Activated T-cell treated with anti-CD3 and anti-CD28 coated beads, Interleukin-2, amount 50 U/mL, for 72 hours (primary cell): Measurements from ENCODE around the gene TMCC2. TPM values are rescaled to one million over a fixed set of nuclear protein-coding genes. Genes with fewer than 3 reads are reported as not detected.
"Not testable (repeated sequence)": the region's sequence is repeated elsewhere in the genome, so short reads cannot be mapped to it uniquely, and the experiment has no call there.

Experiments
- ATAC-seq, 2 donors: fragments of 150-1000 bp; cut with Tn5 transposase; replicated peaks in 1 of 2; 2 replicates each; pipeline ENCODE4 v1.10.0; 2021; ENCODE audit warnings: moderate library complexity in 2 of 2, mild to moderate bottlenecking in 1 of 2
- DNase-seq, 2 donors: peaks; one replicate each; pipeline ENCODE4 v3.0.0; 2021 to 2022; ENCODE audit warnings: mixed read lengths in 1 of 2
- H3K27ac Mint-ChIP-seq: one replicate; pipeline ENCODE4 v1.8.0; 2022; ENCODE audit warnings: mild to moderate bottlenecking, moderate library complexity, mixed read lengths
- H3K27me3 Mint-ChIP-seq: one replicate; pipeline ENCODE4 v1.8.0; 2022; ENCODE audit warnings: low read depth, mixed read lengths
- H3K36me3 Mint-ChIP-seq, 2 donors: one replicate each; pipeline ENCODE4 v1.8.0; 2022; ENCODE audit warnings: mixed read lengths in 2 of 2, mild to moderate bottlenecking in 1 of 2; ENCODE audit not compliant: insufficient read depth in 2 of 2
- H3K4me1 Mint-ChIP-seq: one replicate; pipeline ENCODE4 v1.8.0; 2022; ENCODE audit warnings: low read depth, mixed read lengths
- H3K4me3 Mint-ChIP-seq, 2 donors: one replicate each; pipeline ENCODE4 v1.8.0; 2022; ENCODE audit warnings: mild to moderate bottlenecking in 2 of 2, mixed read lengths in 2 of 2, moderate library complexity in 2 of 2
- H3K9me3 Mint-ChIP-seq, 2 donors: one replicate each; pipeline ENCODE4 v1.8.0; 2022; ENCODE audit warnings: mixed read lengths in 2 of 2
- total RNA-seq, 2 donors: library from RNA; stranded (reverse); gene quantifications; one replicate each; pipeline ENCODE4 v1.2.3, GENCODE V29; 2022

TMCC2 gene
- total RNA-seq, 2 donors from 2014 or later: 4.5 to 5.8 TPM

GRCh38 chr1:205273551-205273982 lies 45.8 kb downstream of the TMCC2 start:
- Mint-ChIP-seq H3K4me3 (peak overlapping the region; percentile 15 to 24), H3K36me3 (no peaks in the 10 kb centered on the region), H3K27me3 (no peaks in the 10 kb centered on the region), H3K4me1 (peaks cover 39% of the 10 kb centered on the region), H3K9me3 (no peaks in the 10 kb centered on the region), H3K27ac (no peak overlapping the region)
- ATAC-seq: peak; percentile 83 to 86
- peak; percentile 83 to 84 for DNase-seq

- Mint-ChIP-seq H3K27me3 (no peaks in the 10 kb centered on the region), H3K4me3 (no peak overlapping the region), H3K36me3 (no peaks in the 10 kb centered on the region), H3K4me1 (peaks cover 43% of the 10 kb centered on the region), H3K9me3 (no peaks in the 10 kb centered on the region), H3K27ac (no peak overlapping the region)
- ATAC-seq (peak; percentile 33 to 43), DNase-seq (peak in 1 of 2 donors; percentile 14)
Measured at GRCh38 chr1:205274041-205274691, 46.4 kb downstream of the TMCC2 start.

GRCh38 chr1:205275133-205275532 lies 47.4 kb downstream of the TMCC2 start:
- ATAC-seq (no peak), DNase-seq (no peak)
- Mint-ChIP-seq H3K27me3 (no peaks in the 10 kb centered on the region), H3K4me3 (no peak overlapping the region), H3K27ac (no peak overlapping the region), H3K36me3 (no peaks in the 10 kb centered on the region), H3K9me3 (no peaks in the 10 kb centered on the region), H3K4me1 (peaks cover 52% of the 10 kb centered on the region)

- ATAC-seq (no peak), DNase-seq (no peak)
- H3K4me1 Mint-ChIP-seq: peaks cover 55% of the 10 kb centered on the region
- peaks cover 0 to 1% of the 10 kb centered on the region in 2 donors for H3K36me3 Mint-ChIP-seq
- no peaks in the 10 kb centered on the region for H3K9me3 Mint-ChIP-seq
- H3K4me3 Mint-ChIP-seq: no peak overlapping the region
- H3K27ac Mint-ChIP-seq: no peak overlapping the region
- no peaks in the 10 kb centered on the region for H3K27me3 Mint-ChIP-seq
Measured at GRCh38 chr1:205275916-205276688, 48.4 kb downstream of the TMCC2 start.

- peaks cover 0 to 1% of the 10 kb centered on the region in 2 donors for H3K36me3 Mint-ChIP-seq
- H3K9me3 Mint-ChIP-seq: no peaks in the 10 kb centered on the region
- peak overlapping the region; percentile 38 for H3K27ac Mint-ChIP-seq
- peaks cover 54% of the 10 kb centered on the region for H3K4me1 Mint-ChIP-seq
- no peak for DNase-seq
- no peak overlapping the region for H3K4me3 Mint-ChIP-seq
- ATAC-seq: no peak
- no peaks in the 10 kb centered on the region for H3K27me3 Mint-ChIP-seq
Measured at GRCh38 chr1:205276689-205277065, 48.9 kb downstream of the TMCC2 start.

- peak; percentile 8 to 10 for ATAC-seq
- Mint-ChIP-seq H3K27ac (no peak overlapping the region), H3K4me1 (peaks cover 73% of the 10 kb centered on the region), H3K9me3 (no peaks in the 10 kb centered on the region), H3K36me3 (peaks cover 0 to 1% of the 10 kb centered on the region in 2 donors), H3K27me3 (no peaks in the 10 kb centered on the region), H3K4me3 (peak overlapping the region in 1 of 2 donors; percentile 36)
- peak in 1 of 2 donors; percentile 28 for DNase-seq
Measured at GRCh38 chr1:205279986-205280385, 52.2 kb downstream of the TMCC2 start.

GRCh38 chr1:205280666-205281395 lies 53.1 kb downstream of the TMCC2 start:
- not testable (repeated sequence) for H3K4me3 Mint-ChIP-seq, ATAC-seq, DNase-seq, H3K36me3 Mint-ChIP-seq, H3K9me3 Mint-ChIP-seq, H3K27me3 Mint-ChIP-seq
- Mint-ChIP-seq H3K4me1 (peaks cover 74% of the 10 kb centered on the region), H3K27ac (peak overlapping the region; percentile 33)

GRCh38 chr1:205283270-205284147 lies 55.8 kb downstream of the TMCC2 start:
- H3K36me3 Mint-ChIP-seq: peaks cover 0 to 1% of the 10 kb centered on the region in 2 donors
- H3K27me3 Mint-ChIP-seq: no peaks in the 10 kb centered on the region
- peak overlapping the region in 1 of 2 donors; percentile 83 for H3K4me3 Mint-ChIP-seq
- ATAC-seq: no peak
- no peaks in the 10 kb centered on the region for H3K9me3 Mint-ChIP-seq
- peak overlapping the region; percentile 14 for H3K27ac Mint-ChIP-seq
- peaks cover 88% of the 10 kb centered on the region for H3K4me1 Mint-ChIP-seq
- no peak for DNase-seq

- peaks cover 87% of the 10 kb centered on the region for H3K4me1 Mint-ChIP-seq
- ATAC-seq (peak; percentile 72 to 74), DNase-seq (peak; percentile 85 to 92)
- peak overlapping the region; percentile 72 for H3K27ac Mint-ChIP-seq
- H3K9me3 Mint-ChIP-seq: no peaks in the 10 kb centered on the region
- H3K36me3 Mint-ChIP-seq: peaks cover 0 to 1% of the 10 kb centered on the region in 2 donors
- no peaks in the 10 kb centered on the region for H3K27me3 Mint-ChIP-seq
- peak overlapping the region; percentile 83 to 93 for H3K4me3 Mint-ChIP-seq
Measured at GRCh38 chr1:205284420-205285144, 56.8 kb downstream of the TMCC2 start.

GRCh38 chr1:205285381-205286101 lies 57.8 kb downstream of the TMCC2 start:
- H3K27me3 Mint-ChIP-seq: no peaks in the 10 kb centered on the region
- H3K9me3 Mint-ChIP-seq: no peaks in the 10 kb centered on the region
- H3K27ac Mint-ChIP-seq: peak overlapping the region; percentile 95
- DNase-seq (peak; percentile 52 to 62), ATAC-seq (peak; percentile 40 to 46)
- H3K36me3 Mint-ChIP-seq: peaks cover 0 to 1% of the 10 kb centered on the region in 2 donors
- H3K4me1 Mint-ChIP-seq: peaks cover 77% of the 10 kb centered on the region
- H3K4me3 Mint-ChIP-seq: peak overlapping the region; percentile 83 to 93

GRCh38 chr1:205286335-205286950 lies 58.7 kb downstream of the TMCC2 start:
- Mint-ChIP-seq H3K27me3 (no peaks in the 10 kb centered on the region), H3K27ac (peak overlapping the region; percentile 95), H3K4me3 (peak overlapping the region; percentile 83 to 93), H3K4me1 (peaks cover 77% of the 10 kb centered on the region), H3K9me3 (no peaks in the 10 kb centered on the region), H3K36me3 (no peaks in the 10 kb centered on the region)
- peak; percentile 12 to 35 for ATAC-seq
- peak; percentile 88 for DNase-seq
